NT2/D1 (cell line): ENCODE data around the gene NPDC1.

ENCODE experiments used
- YY1 ChIP-seq: IDR thresholded peaks from 2 replicates; pipeline ENCODE4 v1.6.1; 2011; ENCODE audit not compliant: insufficient read length, insufficient read depth
- ZNF274 ChIP-seq: IDR thresholded peaks from 2 replicates; pipeline ENCODE4 v1.6.1; 2011; ENCODE audit warnings: mild to moderate bottlenecking, low read depth, low read length

DNA sequence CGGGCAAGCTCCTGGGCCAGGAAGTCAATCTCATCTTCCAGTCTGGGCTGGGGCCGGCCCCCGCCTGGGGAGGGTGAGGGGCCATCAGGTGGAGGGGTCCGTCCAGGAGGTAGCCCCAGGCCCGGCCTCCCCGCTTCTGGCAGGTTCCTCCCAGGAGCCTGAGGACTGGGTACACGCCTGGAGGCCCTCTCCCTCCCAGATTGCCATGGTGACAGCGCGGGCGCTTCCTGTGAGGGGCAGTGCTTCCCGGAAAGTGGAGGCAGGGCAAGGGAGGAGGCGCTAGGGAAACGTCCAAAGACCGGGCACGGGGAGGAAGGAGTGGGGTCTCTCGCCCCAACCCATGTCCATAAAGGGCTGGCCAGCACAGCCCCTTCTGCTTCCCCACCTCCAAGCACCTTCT, 4.9 kb downstream of the NPDC1 start:
- no peak for TF ChIP-seq ZNF274
- TF ChIP-seq YY1: no peak
